Gastrocnemius medialis (tissue), 4 donors: Measurements from ENCODE around the gene MAPK8.

Source experiments
- CTCF ChIP-seq, 5 experiments: fragments of 450-650 bp in 3 of 5; fragments of 200-600 bp in 2 of 5; sonication (generic) in 2 of 5; IDR thresholded peaks in 4 of 5; conservative IDR thresholded peaks in 1 of 5; 1 replicate in 4 of 5; 2 replicates in 1 of 5; pipeline ENCODE4 v1.5.1; 2016 to 2019; ENCODE audit warnings: antibody characterized with exemption in 5 of 5, mild to moderate bottlenecking in 3 of 5, moderate library complexity in 3 of 5
- POLR2A ChIP-seq, 2 donors: fragments of 450-650 bp; IDR thresholded peaks; one replicate each; pipeline ENCODE4 v1.6.1; 2017; ENCODE audit warnings: antibody characterized with exemption in 2 of 2, mild to moderate bottlenecking in 2 of 2, moderate library complexity in 2 of 2

GRCh38 chr10:48470893-48471805 lies 164.7 kb downstream of the MAPK8 start:
- no peak for TF ChIP-seq CTCF (IDR thresholded peaks at IDR 0.05 in 4 of 5, conservative IDR thresholded peaks at IDR 0.05 in 1 of 5)
- no peak for TF ChIP-seq POLR2A (IDR thresholded peaks at IDR 0.05)
